Sigmoid colon (tissue), 4 donors: Measurements from ENCODE around the gene HUWE1.

Source experiments
- CTCF ChIP-seq, 4 experiments: fragments of 450-650 bp in 3 of 4; fragments of 200-600 bp in 1 of 4; IDR thresholded peaks; one replicate each; pipeline ENCODE4 v1.5.1; 2016 to 2019; ENCODE audit warnings: antibody characterized with exemption in 4 of 4, mild to moderate bottlenecking in 3 of 4, moderate library complexity in 2 of 4
- EP300 ChIP-seq, 4 donors: sonication (generic); formaldehyde crosslinking; IDR thresholded peaks; one replicate each; pipeline ENCODE4 v1.6.1; 2017; ENCODE audit warnings: antibody characterized with exemption in 4 of 4
- POLR2A ChIP-seq, 2 donors: fragments of 450-650 bp; IDR thresholded peaks; one replicate each; pipeline ENCODE4 v1.6.1; 2016; ENCODE audit warnings: antibody characterized with exemption in 2 of 2, mild to moderate bottlenecking in 2 of 2, moderate library complexity in 2 of 2
- POLR2AphosphoS5 ChIP-seq, 4 donors: sonication (generic); formaldehyde crosslinking; IDR thresholded peaks; one replicate each; pipeline ENCODE4 v1.6.1; 2017; ENCODE audit warnings: antibody characterized with exemption in 4 of 4

GRCh38 chrX:53654376-53654775 is 32.1 kb downstream of the HUWE1 start:
- no peak for TF ChIP-seq CTCF (IDR thresholded peaks at IDR 0.05)
- no peak for TF ChIP-seq EP300 (IDR thresholded peaks at IDR 0.05)
- no peak for TF ChIP-seq POLR2A (IDR thresholded peaks at IDR 0.05)
- TF ChIP-seq POLR2AphosphoS5 (IDR thresholded peaks at IDR 0.05): no peak
